ENCODE results near the gene DEPDC5.

The DEPDC5 gene

DNA sequence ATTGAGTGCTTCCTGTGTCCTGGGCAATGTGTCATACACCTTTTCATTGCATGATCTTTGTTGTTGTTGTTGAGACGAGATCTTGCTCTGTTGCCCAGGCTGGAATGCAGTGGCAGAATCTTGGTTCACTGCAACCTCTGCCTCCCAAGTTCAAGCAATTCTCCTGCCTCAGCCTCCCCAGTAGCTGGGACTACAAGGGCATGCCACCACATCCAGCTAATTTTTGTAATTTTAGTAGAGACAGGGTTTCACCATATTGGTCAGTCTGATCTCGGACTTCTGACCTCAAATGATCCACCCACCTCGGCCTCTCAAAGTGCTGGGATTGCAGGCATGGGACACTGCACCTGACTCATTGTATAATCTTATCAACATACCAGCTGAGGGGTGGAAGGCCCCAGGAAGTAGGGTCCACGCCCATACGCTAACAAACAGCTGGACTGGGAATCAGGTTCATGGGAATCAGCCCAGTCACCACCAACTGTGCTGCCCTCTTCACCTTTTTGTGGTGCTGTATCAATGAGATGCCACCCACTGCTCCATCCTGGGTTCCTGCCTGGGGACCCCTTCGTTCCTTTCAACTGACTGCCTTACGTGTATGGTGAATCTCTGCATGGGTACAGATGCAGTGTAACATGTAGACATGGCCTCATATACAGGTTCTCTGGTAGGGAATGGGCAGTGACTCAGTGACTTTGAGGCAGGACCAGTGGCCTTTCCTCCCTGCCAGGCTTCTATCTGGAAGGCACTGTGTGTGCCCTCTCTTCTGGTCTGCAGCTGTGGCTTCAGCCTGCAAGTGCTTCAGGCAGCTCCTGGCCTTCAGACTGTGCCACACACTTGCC, 158.0 kb downstream of the DEPDC5 start:
- Histone ChIP-seq H3K27me3 (ENCODE audit: insufficient read depth, low read length) (no peaks in the 10 kb centered on the region), H3K9me3 (ENCODE audit: insufficient read depth, low read depth, low read length) (no peaks in the 10 kb centered on the region), H3K4me3 (ENCODE audit: low read length) (no peak overlapping the region), H3K9ac (ENCODE audit: low read depth, low read length) (no peak overlapping the region), H3K36me3 (ENCODE audit: insufficient read depth, low read length) (no peaks in the 10 kb centered on the region), H3K27ac (ENCODE audit: low read depth, low read length) (no peak overlapping the region), H3K4me1 (ENCODE audit: insufficient read depth, low read length) (no peaks in the 10 kb centered on the region)
- 93% methylated on average over 7 of the region's 7 CpGs for WGBS

DNA sequence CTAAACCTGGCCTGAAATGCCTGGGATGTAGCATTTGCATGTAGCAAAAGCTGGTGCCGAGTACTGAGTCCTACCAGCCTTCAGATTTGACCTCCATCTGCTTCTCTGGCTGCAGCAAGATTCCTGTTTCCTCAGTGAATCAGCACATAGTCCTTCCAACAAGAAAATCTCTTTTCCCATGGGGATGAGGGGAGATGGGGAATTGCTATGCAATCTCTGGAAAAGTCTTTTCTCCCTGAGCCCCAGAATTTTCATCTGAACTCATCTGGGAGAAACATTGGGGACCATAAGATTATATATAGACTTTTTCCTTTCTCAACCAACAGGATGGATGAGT, 158.6 kb downstream of the DEPDC5 start:
- no peak overlapping the region for H3K27ac ChIP-seq (ENCODE audit: low read depth, low read length)
- no peaks in the 10 kb centered on the region for H3K36me3 ChIP-seq (ENCODE audit: insufficient read depth, low read length)
- no peak overlapping the region for H3K4me3 ChIP-seq (ENCODE audit: low read length)
- H3K4me1 ChIP-seq (ENCODE audit: insufficient read depth, low read length) = no peaks in the 10 kb centered on the region
- no peak overlapping the region for H3K9ac ChIP-seq (ENCODE audit: low read depth, low read length)
- no peaks in the 10 kb centered on the region for H3K27me3 ChIP-seq (ENCODE audit: insufficient read depth, low read length)
- no peaks in the 10 kb centered on the region for H3K9me3 ChIP-seq (ENCODE audit: insufficient read depth, low read depth, low read length)
- 91% methylated on average over 1 of the region's 1 CpG for WGBS

DNA sequence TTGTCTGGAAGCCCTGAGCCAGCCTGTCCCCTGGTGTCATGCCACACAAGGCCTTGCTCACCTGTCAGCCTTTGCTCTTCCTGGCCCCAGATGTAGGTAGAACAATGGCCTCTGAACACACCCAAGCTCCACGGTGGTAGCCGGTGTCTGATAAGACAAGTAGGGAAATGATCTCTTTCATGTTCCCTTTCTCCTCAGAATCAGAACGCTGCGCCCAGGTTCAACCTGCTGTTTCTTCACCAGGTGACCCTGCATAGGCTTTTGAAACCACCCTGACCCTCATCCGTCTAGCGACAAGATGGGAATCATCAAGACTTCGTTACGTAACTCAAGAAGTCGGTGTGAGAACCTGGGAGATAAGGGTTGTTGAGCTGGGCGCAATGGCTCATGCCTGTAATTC, 161.8 kb downstream of the DEPDC5 start:
- Histone ChIP-seq H3K27me3 (ENCODE audit: insufficient read depth, low read length) (no peaks in the 10 kb centered on the region), H3K27ac (ENCODE audit: low read depth, low read length) (no peak overlapping the region), H3K9ac (ENCODE audit: low read depth, low read length) (no peak overlapping the region), H3K4me3 (ENCODE audit: low read length) (no peak overlapping the region), H3K36me3 (ENCODE audit: insufficient read depth, low read length) (no peaks in the 10 kb centered on the region), H3K9me3 (ENCODE audit: insufficient read depth, low read depth, low read length) (no peaks in the 10 kb centered on the region), H3K4me1 (ENCODE audit: insufficient read depth, low read length) (no peaks in the 10 kb centered on the region)
- WGBS = 92% methylated on average over 10 of the region's 10 CpGs

DNA sequence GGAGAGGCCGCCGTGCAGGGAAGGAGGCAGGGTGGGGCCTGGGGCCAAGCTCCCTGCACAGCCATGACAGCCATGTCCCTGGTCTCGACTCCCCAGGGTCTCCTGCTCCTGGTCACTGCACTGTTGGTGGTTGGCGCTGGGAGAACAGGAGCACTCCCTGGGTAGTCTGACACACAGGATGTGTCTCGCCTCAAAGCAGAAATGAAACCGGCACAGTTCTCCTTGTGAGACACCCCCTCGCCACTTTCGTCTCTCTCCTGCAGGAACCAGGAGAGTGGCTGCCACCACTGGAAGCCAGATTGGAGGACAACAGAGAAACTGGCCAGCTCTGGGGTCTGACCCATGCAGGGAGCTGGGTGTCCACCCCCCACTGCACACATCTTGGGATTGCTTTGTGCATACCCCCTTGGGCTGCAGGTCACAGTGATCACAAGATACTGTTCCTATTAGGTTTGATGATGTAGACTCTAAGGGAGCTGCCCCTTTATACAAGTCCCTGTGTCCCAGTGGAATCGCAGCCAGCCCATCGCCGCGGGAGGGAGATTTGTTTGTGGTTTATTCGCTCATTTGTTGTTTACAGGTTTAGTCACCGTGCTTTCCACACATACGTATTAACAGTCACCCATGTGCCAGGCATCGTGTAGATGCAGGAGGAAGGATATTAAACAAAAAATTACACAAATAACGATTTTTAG, 163.6 kb downstream of the DEPDC5 start:
- Histone ChIP-seq H3K4me3 (ENCODE audit: low read length) (no peak overlapping the region), H3K36me3 (ENCODE audit: insufficient read depth, low read length) (no peaks in the 10 kb centered on the region), H3K27me3 (ENCODE audit: insufficient read depth, low read length) (no peaks in the 10 kb centered on the region), H3K9me3 (ENCODE audit: insufficient read depth, low read depth, low read length) (no peaks in the 10 kb centered on the region), H3K27ac (ENCODE audit: low read depth, low read length) (no peak overlapping the region), H3K4me1 (ENCODE audit: insufficient read depth, low read length) (no peaks in the 10 kb centered on the region), H3K9ac (ENCODE audit: low read depth, low read length) (no peak overlapping the region)
- WGBS = 88% methylated on average over 15 of the region's 17 CpGs

DNA sequence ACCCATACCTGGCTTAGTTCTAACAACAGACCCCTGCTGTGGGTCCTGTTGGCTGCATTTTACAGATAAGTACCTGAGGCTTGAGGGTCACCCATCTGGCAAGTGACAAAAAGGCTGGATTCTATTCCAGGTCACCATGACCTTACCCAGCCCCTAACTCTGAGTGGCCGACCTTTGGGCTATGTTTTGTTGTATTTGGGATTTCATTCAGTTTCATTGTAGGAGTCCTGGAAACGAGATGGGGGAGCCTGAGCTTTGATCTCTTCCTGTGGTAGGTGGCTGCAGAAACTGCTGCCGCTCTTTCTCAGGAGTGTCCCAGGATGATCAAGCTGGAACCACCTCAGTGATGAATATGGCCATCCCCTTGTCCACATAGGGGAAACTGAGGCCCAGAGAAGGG, 165.9 kb downstream of the DEPDC5 start:
- no peak overlapping the region for H3K27ac ChIP-seq (ENCODE audit: low read depth, low read length)
- no peak overlapping the region for H3K9ac ChIP-seq (ENCODE audit: low read depth, low read length)
- H3K9me3 ChIP-seq (ENCODE audit: insufficient read depth, low read depth, low read length) = no peaks in the 10 kb centered on the region
- H3K36me3 ChIP-seq (ENCODE audit: insufficient read depth, low read length) = no peaks in the 10 kb centered on the region
- no peak overlapping the region for H3K4me3 ChIP-seq (ENCODE audit: low read length)
- H3K27me3 ChIP-seq (ENCODE audit: insufficient read depth, low read length) = no peaks in the 10 kb centered on the region
- H3K4me1 ChIP-seq (ENCODE audit: insufficient read depth, low read length) = no peaks in the 10 kb centered on the region
- WGBS = 92% methylated on average over 3 of the region's 3 CpGs

DNA sequence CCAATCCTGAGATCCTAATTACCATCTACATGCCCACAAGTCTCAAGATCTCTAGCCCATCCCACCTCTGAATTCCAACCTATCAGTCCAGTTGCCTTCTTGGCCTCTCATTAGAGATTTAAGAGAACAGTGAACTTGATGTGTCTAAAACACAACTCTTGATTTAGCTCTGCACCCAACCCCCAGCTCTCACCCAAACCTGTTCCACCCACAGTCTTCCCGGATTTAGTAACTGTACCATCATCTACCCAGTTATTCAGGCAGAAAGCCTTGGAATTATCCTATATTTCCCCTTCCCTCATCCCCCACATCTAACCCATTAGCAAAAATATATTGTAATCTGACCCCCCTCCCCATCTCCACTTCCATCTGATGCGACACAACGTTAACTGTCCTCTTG, 166.5 kb downstream of the DEPDC5 start:
- Histone ChIP-seq H3K27ac (ENCODE audit: low read depth, low read length) (no peak overlapping the region), H3K9me3 (ENCODE audit: insufficient read depth, low read depth, low read length) (no peaks in the 10 kb centered on the region), H3K27me3 (ENCODE audit: insufficient read depth, low read length) (no peaks in the 10 kb centered on the region), H3K9ac (ENCODE audit: low read depth, low read length) (no peak overlapping the region), H3K36me3 (ENCODE audit: insufficient read depth, low read length) (no peaks in the 10 kb centered on the region), H3K4me1 (ENCODE audit: insufficient read depth, low read length) (no peaks in the 10 kb centered on the region), H3K4me3 (ENCODE audit: low read length) (no peak overlapping the region)
- 90% methylated on average over 3 of the region's 3 CpGs for WGBS

DNA sequence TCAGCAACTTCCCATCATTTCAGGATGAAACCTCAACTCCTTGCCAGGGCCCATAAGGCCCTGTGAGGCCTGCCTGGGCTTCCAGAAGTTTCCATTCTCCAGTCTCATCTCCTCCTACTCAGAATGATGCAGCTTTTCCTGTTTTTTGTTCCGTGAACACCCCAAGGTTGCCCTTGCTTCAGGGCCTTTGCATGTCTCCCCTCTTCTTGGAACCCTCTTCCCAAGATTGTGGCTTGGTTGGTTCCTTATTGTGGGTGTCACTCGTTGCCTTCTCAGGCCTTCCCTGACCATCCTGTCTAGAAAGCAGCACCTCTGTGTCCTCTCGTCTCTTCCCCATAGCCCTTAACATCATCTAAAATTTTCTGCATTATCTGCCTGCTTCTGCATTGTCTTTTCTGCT, 167.3 kb downstream of the DEPDC5 start:
- 85% methylated on average over 3 of the region's 3 CpGs for WGBS
- H3K4me3 ChIP-seq (ENCODE audit: low read length) = no peak overlapping the region

DNA sequence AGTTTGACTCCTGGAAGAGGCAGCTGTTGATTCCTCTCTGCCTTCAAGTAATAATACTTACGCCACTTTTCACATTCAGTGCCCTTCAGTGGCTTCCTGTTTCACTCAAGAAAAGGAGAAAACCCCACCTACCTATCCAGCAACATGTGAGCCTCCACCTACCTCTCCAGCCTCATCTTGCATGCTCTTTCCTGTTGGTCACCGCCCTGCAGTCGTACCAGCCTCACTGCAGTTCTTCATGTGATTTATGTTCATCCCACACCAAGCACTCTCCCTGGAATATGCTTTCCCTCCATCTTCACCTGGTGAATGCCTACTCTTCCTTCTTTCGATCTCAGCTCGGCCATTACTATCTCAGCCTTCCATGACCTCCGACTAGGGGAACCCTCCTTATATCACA, 168.7 kb downstream of the DEPDC5 start:
- 91% methylated on average over 6 of the region's 6 CpGs for WGBS
- Histone ChIP-seq H3K4me1 (ENCODE audit: insufficient read depth, low read length) (no peaks in the 10 kb centered on the region), H3K36me3 (ENCODE audit: insufficient read depth, low read length) (no peaks in the 10 kb centered on the region), H3K9ac (ENCODE audit: low read depth, low read length) (no peak overlapping the region), H3K9me3 (ENCODE audit: insufficient read depth, low read depth, low read length) (no peaks in the 10 kb centered on the region), H3K27ac (ENCODE audit: low read depth, low read length) (no peak overlapping the region), H3K4me3 (ENCODE audit: low read length) (no peak overlapping the region), H3K27me3 (ENCODE audit: insufficient read depth, low read length) (no peaks in the 10 kb centered on the region)

More for the DNA sequence above, 167.3 kb downstream of the DEPDC5 start:
- Histone ChIP-seq H3K9ac (ENCODE audit: low read depth, low read length) (no peak overlapping the region), H3K27me3 (ENCODE audit: insufficient read depth, low read length) (no peaks in the 10 kb centered on the region), H3K36me3 (ENCODE audit: insufficient read depth, low read length) (no peaks in the 10 kb centered on the region), H3K27ac (ENCODE audit: low read depth, low read length) (no peak overlapping the region), H3K9me3 (ENCODE audit: insufficient read depth, low read depth, low read length) (no peaks in the 10 kb centered on the region), H3K4me1 (ENCODE audit: insufficient read depth, low read length) (no peaks in the 10 kb centered on the region)

DNA sequence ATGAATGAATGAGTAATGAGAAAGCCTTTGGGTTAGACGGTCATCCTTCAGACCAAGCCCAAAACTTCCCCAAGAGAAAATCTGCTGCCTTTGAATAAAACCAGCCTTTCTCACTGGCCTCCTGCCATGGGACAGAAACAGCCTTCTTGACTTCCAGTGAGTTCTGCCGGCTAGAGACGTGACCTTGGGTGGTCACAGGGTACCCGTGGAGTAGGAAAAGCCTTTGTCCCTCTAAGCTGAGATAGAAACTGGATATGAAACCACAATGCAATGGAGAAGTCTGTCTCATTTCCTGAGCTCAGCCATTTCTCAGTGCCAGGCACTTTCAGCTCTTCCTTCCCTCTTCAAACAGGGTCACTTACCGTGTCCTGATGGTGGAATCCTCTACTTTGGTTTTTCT, 169.3 kb downstream of the DEPDC5 start:
- no peaks in the 10 kb centered on the region for H3K27me3 ChIP-seq (ENCODE audit: insufficient read depth, low read length)
- WGBS = 91% methylated on average over 5 of the region's 5 CpGs
- no peak overlapping the region for H3K9ac ChIP-seq (ENCODE audit: low read depth, low read length)
- H3K36me3 ChIP-seq (ENCODE audit: insufficient read depth, low read length) = no peaks in the 10 kb centered on the region
- no peak overlapping the region for H3K27ac ChIP-seq (ENCODE audit: low read depth, low read length)
- H3K9me3 ChIP-seq (ENCODE audit: insufficient read depth, low read depth, low read length) = no peaks in the 10 kb centered on the region
- H3K4me3 ChIP-seq (ENCODE audit: low read length) = no peak overlapping the region
- H3K4me1 ChIP-seq (ENCODE audit: insufficient read depth, low read length) = no peaks in the 10 kb centered on the region

DNA sequence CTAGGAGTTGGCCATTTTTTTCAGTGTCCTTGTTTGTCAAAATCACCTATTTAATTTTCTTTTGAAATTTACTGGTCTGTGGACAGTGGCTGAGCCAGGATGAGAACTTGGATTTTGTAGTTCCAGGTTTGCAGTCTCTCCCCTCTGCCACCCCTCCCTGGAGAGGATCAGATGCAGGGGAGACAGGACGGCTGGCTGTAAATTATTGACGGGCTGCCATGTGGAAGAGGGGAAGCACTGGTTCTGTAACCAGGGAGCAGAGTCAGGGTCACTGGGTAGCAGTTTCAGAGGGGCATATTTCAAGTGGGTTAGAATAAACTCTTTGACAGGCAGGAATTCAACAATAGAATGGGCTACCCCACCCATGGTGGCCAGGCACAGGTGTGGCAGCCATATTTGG, 169.9 kb downstream of the DEPDC5 start:
- no peaks in the 10 kb centered on the region for H3K4me1 ChIP-seq (ENCODE audit: insufficient read depth, low read length)
- no peaks in the 10 kb centered on the region for H3K9me3 ChIP-seq (ENCODE audit: insufficient read depth, low read depth, low read length)
- no peak overlapping the region for H3K9ac ChIP-seq (ENCODE audit: low read depth, low read length)
- H3K27me3 ChIP-seq (ENCODE audit: insufficient read depth, low read length) = no peaks in the 10 kb centered on the region
- no peak overlapping the region for H3K4me3 ChIP-seq (ENCODE audit: low read length)
- WGBS = 91% methylated on average over 2 of the region's 2 CpGs
- H3K36me3 ChIP-seq (ENCODE audit: insufficient read depth, low read length) = no peaks in the 10 kb centered on the region
- no peak overlapping the region for H3K27ac ChIP-seq (ENCODE audit: low read depth, low read length)

DNA sequence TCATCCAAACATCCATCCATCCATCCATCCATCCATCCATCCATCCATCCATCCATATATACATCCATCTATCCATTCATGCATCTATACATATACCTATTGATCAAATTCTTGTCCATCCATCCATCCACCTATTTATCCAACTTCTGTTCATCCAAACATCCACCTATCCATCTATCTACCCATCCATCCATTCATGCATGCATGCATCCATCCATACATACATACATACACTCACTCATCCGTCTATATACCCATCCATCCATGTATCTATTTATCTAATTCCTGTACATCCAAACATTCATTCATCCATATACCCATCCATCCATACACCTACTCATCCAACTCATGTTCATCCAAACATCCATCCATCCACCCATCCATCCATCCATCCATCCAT, 171.2 kb downstream of the DEPDC5 start:
- WGBS = 91% methylated on average over 1 of the region's 1 CpG
- no peak overlapping the region for H3K9ac ChIP-seq (ENCODE audit: low read depth, low read length)
- no peak overlapping the region for H3K4me3 ChIP-seq (ENCODE audit: low read length)
- no peaks in the 10 kb centered on the region for H3K27me3 ChIP-seq (ENCODE audit: insufficient read depth, low read length)
- H3K36me3 ChIP-seq (ENCODE audit: insufficient read depth, low read length) = no peaks in the 10 kb centered on the region
- H3K9me3 ChIP-seq (ENCODE audit: insufficient read depth, low read depth, low read length) = no peaks in the 10 kb centered on the region
- no peaks in the 10 kb centered on the region for H3K4me1 ChIP-seq (ENCODE audit: insufficient read depth, low read length)
- H3K27ac ChIP-seq (ENCODE audit: low read depth, low read length) = no peak overlapping the region
